H9 (cell line): Measurements from ENCODE around the gene GOLGA3. TPM values are rescaled to one million over a fixed set of nuclear protein-coding genes. Genes with fewer than 3 reads are reported as not detected.
"Not testable (repeated sequence)": the region's sequence is repeated elsewhere in the genome, so short reads cannot be mapped to it uniquely, and the experiment has no call there.

Experiments used
- DNase-seq: peaks from one replicate; pipeline ENCODE4 v3.0.0-alpha.2; 2017
- H2AFZ ChIP-seq: one replicate; pipeline ENCODE4 v1.6.1; 2013; ENCODE audit warnings: mild to moderate bottlenecking, low read length, control low read depth, moderate library complexity
- H2AK5ac ChIP-seq: 2 replicates; pipeline ENCODE4 v1.6.1; 2013; ENCODE audit warnings: low read length, control low read depth, mixed read lengths; ENCODE audit not compliant: insufficient read length
- H2BK120ac ChIP-seq: one replicate; pipeline ENCODE4 v1.6.1; 2013; ENCODE audit warnings: low read depth, mild to moderate bottlenecking, low read length, control low read depth, inconsistent platforms; ENCODE audit not compliant: poor library complexity, severe bottlenecking
- H2BK12ac ChIP-seq: 2 replicates; pipeline ENCODE4 v1.6.1; 2013; ENCODE audit warnings: low read length, control low read depth, mixed read lengths, low read depth; ENCODE audit not compliant: insufficient read length
- H2BK15ac ChIP-seq: 2 replicates; pipeline ENCODE4 v1.6.1; 2013; ENCODE audit warnings: low read depth, low read length, control low read depth
- H2BK20ac ChIP-seq: one replicate; pipeline ENCODE4 v1.6.1; 2013; ENCODE audit warnings: low read depth, mild to moderate bottlenecking, low read length, control low read depth, inconsistent platforms; ENCODE audit not compliant: poor library complexity, severe bottlenecking
- H2BK5ac ChIP-seq: 2 replicates; pipeline ENCODE4 v1.6.1; 2013; ENCODE audit warnings: low read length, control low read depth, mixed read lengths; ENCODE audit not compliant: insufficient read length
- H3K14ac ChIP-seq: 2 replicates; pipeline ENCODE4 v1.6.1; 2013; ENCODE audit warnings: low read length, control low read depth; ENCODE audit not compliant: insufficient read depth
- H3K18ac ChIP-seq: 2 replicates; pipeline ENCODE4 v1.6.1; 2013; ENCODE audit warnings: low read depth, mild to moderate bottlenecking, mixed read lengths, low read length, control low read depth; ENCODE audit not compliant: insufficient read length
- H3K23ac ChIP-seq: 2 replicates; pipeline ENCODE4 v1.6.1; 2013; ENCODE audit warnings: low read length, control low read depth, mixed read lengths, low read depth; ENCODE audit not compliant: insufficient read length
- H3K23me2 ChIP-seq: 2 replicates; pipeline ENCODE4 v1.6.1; 2013; ENCODE audit warnings: low read depth, mild to moderate bottlenecking, mixed read lengths, low read length, control low read depth; ENCODE audit not compliant: insufficient read length, poor library complexity, severe bottlenecking
- H3K27ac ChIP-seq: 2 replicates; pipeline ENCODE4 v1.5.1; 2013; ENCODE audit warnings: low read length, control low read depth, mixed read lengths, low read depth; ENCODE audit not compliant: insufficient read length
- H3K27me3 ChIP-seq: 2 replicates; pipeline ENCODE4 v1.6.1; 2013; ENCODE audit warnings: low read length, control low read depth, inconsistent platforms; ENCODE audit not compliant: insufficient read depth
- H3K4ac ChIP-seq: 2 replicates; pipeline ENCODE4 v1.6.1; 2013; ENCODE audit warnings: low read depth, mild to moderate bottlenecking, control low read depth, inconsistent platforms, low read length, moderate library complexity
- H3K4me1 ChIP-seq: 2 replicates; pipeline ENCODE4 v1.6.1; 2013; ENCODE audit warnings: low read length, control low read depth, inconsistent platforms; ENCODE audit not compliant: insufficient read depth
- H3K4me2 ChIP-seq: 2 replicates; pipeline ENCODE4 v1.6.1; 2013; ENCODE audit warnings: low read length, control low read depth, mixed read lengths; ENCODE audit not compliant: insufficient read length, insufficient read depth
- H3K56ac ChIP-seq: 2 replicates; pipeline ENCODE4 v1.6.1; 2013; ENCODE audit warnings: low read depth, mild to moderate bottlenecking, mixed read lengths, low read length, control low read depth; ENCODE audit not compliant: insufficient read length
- H3K79me1 ChIP-seq: 2 replicates; pipeline ENCODE4 v1.6.1; 2013; ENCODE audit warnings: low read depth, mild to moderate bottlenecking, moderate library complexity, low read length, control low read depth, inconsistent platforms; ENCODE audit not compliant: insufficient read depth, poor library complexity, severe bottlenecking
- H3K79me2 ChIP-seq: 2 replicates; pipeline ENCODE4 v1.6.1; 2013; ENCODE audit warnings: low read length, control low read depth, inconsistent platforms; ENCODE audit not compliant: insufficient read depth
- H3K9ac ChIP-seq: 2 replicates; pipeline ENCODE4 v1.6.1; 2013; ENCODE audit warnings: low read length, control low read depth, mixed read lengths; ENCODE audit not compliant: insufficient read length; ENCODE audit errors: extremely low read depth
- H3K9me3 ChIP-seq: one replicate; pipeline ENCODE4 v1.6.1; 2013; ENCODE audit warnings: low read depth, low read length, inconsistent platforms; ENCODE audit not compliant: control insufficient read depth
- H3T11ph ChIP-seq: one replicate; pipeline ENCODE4 v1.6.1; 2013; ENCODE audit warnings: mild to moderate bottlenecking, low read length, control low read depth, inconsistent platforms
- H4K20me1 ChIP-seq: one replicate; pipeline ENCODE4 v1.6.1; 2013; ENCODE audit not compliant: control insufficient read depth, insufficient read length, insufficient read depth
- H4K5ac ChIP-seq: 2 replicates; pipeline ENCODE4 v1.6.1; 2013; ENCODE audit warnings: low read depth, mild to moderate bottlenecking, mixed read lengths, low read length, control low read depth; ENCODE audit not compliant: insufficient read length
- H4K8ac ChIP-seq: replicated peaks from 2 replicates; pipeline ENCODE4 v1.6.1; 2013; ENCODE audit warnings: low read length, control low read depth, mixed read lengths, low read depth; ENCODE audit not compliant: insufficient read length
- H4K91ac ChIP-seq: 2 replicates; pipeline ENCODE4 v1.6.1; 2013; ENCODE audit warnings: low read depth, mild to moderate bottlenecking, moderate library complexity, mixed read lengths, low read length, control low read depth; ENCODE audit not compliant: insufficient read length
- H3K27ac Mint-ChIP-seq, 3 experiments: 2 replicates in 2 of 3; 3 replicates in 1 of 3; pipeline ENCODE4 v1.8.0; 2020 to 2021; ENCODE audit warnings: mixed read lengths in 3 of 3, mild to moderate bottlenecking in 1 of 3, moderate library complexity in 1 of 3
- H3K27me3 Mint-ChIP-seq: 2 replicates; pipeline ENCODE4 v1.8.0; 2021; ENCODE audit warnings: low read depth, mild to moderate bottlenecking, moderate library complexity, mixed read lengths
- H3K36me3 Mint-ChIP-seq, 3 experiments: 2 replicates in 2 of 3; 3 replicates in 1 of 3; pipeline ENCODE4 v1.8.0; 2020 to 2021; ENCODE audit warnings: low read depth in 3 of 3, mixed read lengths in 3 of 3; ENCODE audit not compliant: insufficient read depth in 1 of 3
- H3K4me1 Mint-ChIP-seq, 2 experiments: 2 replicates each; pipeline ENCODE4 v1.8.0; 2020; ENCODE audit warnings: mixed read lengths in 2 of 2
- H3K4me3 Mint-ChIP-seq, 2 experiments: 2 replicates in 1 of 2; 3 replicates in 1 of 2; pipeline ENCODE4 v1.8.0; 2020 to 2021; ENCODE audit warnings: mild to moderate bottlenecking in 2 of 2, mixed read lengths in 2 of 2, moderate library complexity in 1 of 2
- H3K9me3 Mint-ChIP-seq, 2 experiments: 2 replicates in 1 of 2; 3 replicates in 1 of 2; pipeline ENCODE4 v1.8.0; 2020; ENCODE audit warnings: mild to moderate bottlenecking in 2 of 2, mixed read lengths in 2 of 2, moderate library complexity in 1 of 2
- WGBS: extraction: QIAGEN DNeasy Blood & Tissue Kit; methylation state at CpG from one replicate; pipeline ENCODE4 v1.1.7; 2013; ENCODE audit warnings: missing lambda C conversion rate, low lambda C conversion rate, mixed read lengths; ENCODE audit not compliant: insufficient read length; ENCODE audit errors: extremely low coverage; 5-methylcytosine and 5-hydroxymethylcytosine counted together
- total RNA-seq: library from RNA; stranded (reverse); gene quantifications from 2 replicates; pipeline ENCODE4 v1.2.1, GENCODE V29; 2021
- TF ChIP-seq, protein P1 (sequence below): fragments of 200-600 bp; sonication (generic); conservative IDR thresholded peaks from 3 replicates; pipeline ENCODE4 v1.8.0; 2021; ENCODE audit warnings: antibody characterized with exemption, mild to moderate bottlenecking

The GOLGA3 gene
- total RNA-seq, 1 experiment from 2014 or later: 40.1 TPM

DNA sequence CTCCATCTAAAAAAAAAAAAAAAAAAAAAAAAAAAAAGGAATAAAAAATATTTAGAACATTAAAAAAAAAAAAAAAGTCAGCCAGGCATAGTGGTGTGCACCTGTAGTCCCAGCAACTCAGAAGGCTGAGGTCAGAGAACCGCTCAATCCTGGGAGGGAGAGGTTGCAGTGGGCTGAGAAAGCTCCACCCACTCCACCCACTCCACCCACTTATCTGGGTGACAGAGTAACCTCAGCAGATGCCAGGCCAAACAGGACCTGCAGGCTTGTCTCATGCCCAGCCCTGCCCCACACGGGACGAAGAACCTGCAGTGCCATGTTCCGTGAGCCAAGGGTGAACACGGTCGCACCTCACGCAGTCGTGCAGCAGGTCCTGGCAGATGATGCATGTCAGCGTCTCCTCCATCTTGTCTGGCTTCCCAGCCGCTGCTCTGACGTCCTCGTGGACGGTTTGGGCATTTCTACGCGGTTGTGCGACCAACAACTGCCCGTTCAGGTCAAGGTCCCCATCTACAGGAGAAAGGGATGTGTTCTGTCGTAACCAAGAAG is 30.1 kb upstream of the GOLGA3 start:
- Histone ChIP-seq H2BK20ac (no peak overlapping the region), H3K23ac (no peak overlapping the region), H3K18ac (no peak overlapping the region), H2BK15ac (no peak overlapping the region), H2AFZ (no peak overlapping the region), H3K23me2 (no peaks in the 10 kb centered on the region), H3K27me3 (no peaks in the 10 kb centered on the region), H4K5ac (no peak overlapping the region), H3K14ac (no peak overlapping the region), H2BK12ac (no peak overlapping the region), H3K4ac (no peak overlapping the region), H3K79me2 (no peaks in the 10 kb centered on the region), H3K56ac (no peak overlapping the region), H4K91ac (no peak overlapping the region), H3K9ac (no peak overlapping the region), H3K27ac (no peak overlapping the region), H2BK5ac (no peak overlapping the region), H2AK5ac (no peak overlapping the region), H2BK120ac (no peak overlapping the region), H3K4me2 (no peak overlapping the region), H3K9me3 (no peaks in the 10 kb centered on the region), H4K8ac (no peak overlapping the region), H4K20me1 (no peaks in the 10 kb centered on the region), H3T11ph (no peak overlapping the region), H3K4me1 (no peaks in the 10 kb centered on the region), H3K79me1 (no peaks in the 10 kb centered on the region)
- H3K36me3 Mint-ChIP-seq: peaks cover 37 to 67% (median 56%) of the 10 kb centered on the region in 3 experiments
- 0 out of 7 replicates have a peak overlapping the region, but pooled peaks of 1 of the 3 experiments have one; percentile 81 for H3K27ac Mint-ChIP-seq
- H3K27me3 Mint-ChIP-seq: no peaks in the 10 kb centered on the region; the same call in 1 of the 2 replicates
- DNase-seq: no peak
- TF ChIP-seq, protein P1, sequence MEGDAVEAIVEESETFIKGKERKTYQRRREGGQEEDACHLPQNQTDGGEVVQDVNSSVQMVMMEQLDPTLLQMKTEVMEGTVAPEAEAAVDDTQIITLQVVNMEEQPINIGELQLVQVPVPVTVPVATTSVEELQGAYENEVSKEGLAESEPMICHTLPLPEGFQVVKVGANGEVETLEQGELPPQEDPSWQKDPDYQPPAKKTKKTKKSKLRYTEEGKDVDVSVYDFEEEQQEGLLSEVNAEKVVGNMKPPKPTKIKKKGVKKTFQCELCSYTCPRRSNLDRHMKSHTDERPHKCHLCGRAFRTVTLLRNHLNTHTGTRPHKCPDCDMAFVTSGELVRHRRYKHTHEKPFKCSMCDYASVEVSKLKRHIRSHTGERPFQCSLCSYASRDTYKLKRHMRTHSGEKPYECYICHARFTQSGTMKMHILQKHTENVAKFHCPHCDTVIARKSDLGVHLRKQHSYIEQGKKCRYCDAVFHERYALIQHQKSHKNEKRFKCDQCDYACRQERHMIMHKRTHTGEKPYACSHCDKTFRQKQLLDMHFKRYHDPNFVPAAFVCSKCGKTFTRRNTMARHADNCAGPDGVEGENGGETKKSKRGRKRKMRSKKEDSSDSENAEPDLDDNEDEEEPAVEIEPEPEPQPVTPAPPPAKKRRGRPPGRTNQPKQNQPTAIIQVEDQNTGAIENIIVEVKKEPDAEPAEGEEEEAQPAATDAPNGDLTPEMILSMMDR: no peak
- H3K4me3 Mint-ChIP-seq: no peak overlapping the region
- H3K4me1 Mint-ChIP-seq: no peaks in the 10 kb centered on the region
- WGBS: no CpG with 5 or more reads among the region's 18 CpGs
- no peaks in the 10 kb centered on the region for H3K9me3 Mint-ChIP-seq

DNA sequence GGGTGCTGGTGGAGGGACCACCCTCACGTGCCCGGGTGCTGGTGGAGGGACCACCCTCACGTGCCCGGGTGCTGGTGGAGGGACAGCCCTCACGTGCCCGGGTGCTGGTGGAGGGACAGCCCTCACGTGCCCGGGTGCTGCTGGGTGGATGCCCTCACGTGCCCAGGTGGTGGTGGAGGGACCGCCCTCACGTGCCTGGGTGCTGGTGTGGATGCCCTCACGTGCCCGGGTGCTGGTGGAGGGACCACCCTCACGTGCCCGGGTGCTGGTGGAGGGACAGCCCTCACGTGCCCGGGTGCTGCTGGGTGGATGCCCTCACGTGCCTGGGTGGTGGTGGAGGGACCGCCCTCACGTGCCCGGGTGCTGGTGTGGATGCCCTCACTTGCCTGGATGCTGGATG is 28.4 kb upstream of the GOLGA3 start:
- not testable (repeated sequence) for H3K56ac ChIP-seq
- WGBS: no CpG with 5 or more reads among the region's 21 CpGs

More for the DNA sequence above, 28.4 kb upstream of the GOLGA3 start:
- H3K27me3 Mint-ChIP-seq, H3K79me2 ChIP-seq, H3K27ac ChIP-seq, H3K18ac ChIP-seq, H2BK12ac ChIP-seq, H3K27ac Mint-ChIP-seq, H3K4me1 Mint-ChIP-seq, H3K4ac ChIP-seq, H2BK120ac ChIP-seq, H3K4me1 ChIP-seq, H2BK5ac ChIP-seq, H4K91ac ChIP-seq, DNase-seq, H3K9ac ChIP-seq, H4K5ac ChIP-seq, H2AFZ ChIP-seq, H3K9me3 ChIP-seq, H3K79me1 ChIP-seq, H2AK5ac ChIP-seq, H3K23ac ChIP-seq, H2BK15ac ChIP-seq, H4K20me1 ChIP-seq, H3K4me3 Mint-ChIP-seq, H2BK20ac ChIP-seq, H3K4me2 ChIP-seq, H3K23me2 ChIP-seq, H3K27me3 ChIP-seq, H4K8ac ChIP-seq, H3K9me3 Mint-ChIP-seq, H3K14ac ChIP-seq, H3T11ph ChIP-seq: not testable (repeated sequence)
- H3K36me3 Mint-ChIP-seq: peaks cover 41 to 77% (median 59%) of the 10 kb centered on the region in 3 experiments
